Measurements from ENCODE around the gene CAPN1.

CAPN1 gene

GRCh38 chr11:65163684-65164083 lies 18.0 kb upstream of the CAPN1 start:
- TF ChIP-seq EP300 (IDR thresholded peaks at IDR 0.05; ENCODE audit: borderline replicate concordance) (no peak), TAF1 (IDR thresholded peaks at IDR 0.05; ENCODE audit: low read depth) (no peak), TEAD4 (IDR thresholded peaks at IDR 0.05) (no peak), NFIC (IDR thresholded peaks at IDR 0.05) (no peak), YY1 (IDR thresholded peaks at IDR 0.05; ENCODE audit: low read depth) (no peak), REST (IDR thresholded peaks at IDR 0.05; ENCODE audit: low read depth) (no peak), FOXM1 (IDR thresholded peaks at IDR 0.05; ENCODE audit: borderline replicate concordance, low read depth) (no peak), CEBPB (IDR thresholded peaks at IDR 0.05) (no peak), TCF12 (IDR thresholded peaks at IDR 0.05; ENCODE audit: low read depth) (no peak), RAD21 (IDR thresholded peaks at IDR 0.05; ENCODE audit: low read depth) (no peak), EGR1 (IDR thresholded peaks at IDR 0.05) (no peak), ZBTB7A (IDR thresholded peaks at IDR 0.05; ENCODE audit: low read depth) (no peak), CREB1 (IDR thresholded peaks at IDR 0.05; ENCODE audit: low read depth) (no peak)
- TF ChIP-seq, protein P1, sequence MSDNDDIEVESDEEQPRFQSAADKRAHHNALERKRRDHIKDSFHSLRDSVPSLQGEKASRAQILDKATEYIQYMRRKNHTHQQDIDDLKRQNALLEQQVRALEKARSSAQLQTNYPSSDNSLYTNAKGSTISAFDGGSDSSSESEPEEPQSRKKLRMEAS (IDR thresholded peaks at IDR 0.05) = no peak
- TF ChIP-seq, protein P2, sequence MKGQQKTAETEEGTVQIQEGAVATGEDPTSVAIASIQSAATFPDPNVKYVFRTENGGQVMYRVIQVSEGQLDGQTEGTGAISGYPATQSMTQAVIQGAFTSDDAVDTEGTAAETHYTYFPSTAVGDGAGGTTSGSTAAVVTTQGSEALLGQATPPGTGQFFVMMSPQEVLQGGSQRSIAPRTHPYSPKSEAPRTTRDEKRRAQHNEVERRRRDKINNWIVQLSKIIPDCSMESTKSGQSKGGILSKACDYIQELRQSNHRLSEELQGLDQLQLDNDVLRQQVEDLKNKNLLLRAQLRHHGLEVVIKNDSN (IDR thresholded peaks at IDR 0.05) = no peak

GRCh38 chr11:65165410-65166317 lies 16.1 kb upstream of the CAPN1 start:
- TF ChIP-seq TAF1 (IDR thresholded peaks at IDR 0.05; ENCODE audit: low read depth) = no peak
- TF ChIP-seq REST (IDR thresholded peaks at IDR 0.05; ENCODE audit: low read depth) = no peak
- TF ChIP-seq YY1 (IDR thresholded peaks at IDR 0.05; ENCODE audit: low read depth) = no peak
- TF ChIP-seq EGR1 (IDR thresholded peaks at IDR 0.05) = no peak

DNA sequence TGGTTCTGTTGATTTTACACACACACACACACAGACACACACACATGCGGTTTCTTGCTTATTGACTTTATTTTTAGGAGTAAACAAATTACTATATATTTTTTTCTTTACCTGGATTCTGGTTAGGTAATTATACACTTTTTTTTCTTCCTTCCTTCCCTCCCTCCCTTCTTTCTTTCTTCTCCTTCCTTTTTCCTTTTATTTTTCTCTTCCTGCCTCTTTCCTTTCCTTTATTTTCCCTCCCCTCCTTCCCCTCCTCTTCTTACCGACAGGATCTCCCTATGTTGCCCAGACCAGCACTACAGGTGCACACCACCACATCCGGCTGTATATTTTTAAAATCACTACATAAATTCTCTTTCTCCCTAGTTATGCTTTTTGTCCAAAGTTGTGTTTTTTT lies 14.8 kb upstream of the CAPN1 start:
- no peak for TF ChIP-seq NFIC (IDR thresholded peaks at IDR 0.05)
- no peak for TF ChIP-seq CEBPB (IDR thresholded peaks at IDR 0.05)
- TF ChIP-seq TEAD4 (IDR thresholded peaks at IDR 0.05) = no peak
- TF ChIP-seq EP300 (IDR thresholded peaks at IDR 0.05; ENCODE audit: borderline replicate concordance) = no peak
- TF ChIP-seq YY1 (IDR thresholded peaks at IDR 0.05; ENCODE audit: low read depth) = no peak
- TF ChIP-seq REST (IDR thresholded peaks at IDR 0.05; ENCODE audit: low read depth) = no peak
- TF ChIP-seq EGR1 (IDR thresholded peaks at IDR 0.05) = no peak
- no peak for TF ChIP-seq RAD21 (IDR thresholded peaks at IDR 0.05; ENCODE audit: low read depth)
- TF ChIP-seq TAF1 (IDR thresholded peaks at IDR 0.05; ENCODE audit: low read depth) = no peak
- no peak for TF ChIP-seq TCF12 (IDR thresholded peaks at IDR 0.05; ENCODE audit: low read depth)
- TF ChIP-seq, protein P2 (IDR thresholded peaks at IDR 0.05) = no peak
- TF ChIP-seq CREB1 (IDR thresholded peaks at IDR 0.05; ENCODE audit: low read depth) = no peak
- TF ChIP-seq FOXM1 (IDR thresholded peaks at IDR 0.05; ENCODE audit: borderline replicate concordance, low read depth) = no peak
- TF ChIP-seq, protein P1 (IDR thresholded peaks at IDR 0.05) = no peak
- TF ChIP-seq ZBTB7A (IDR thresholded peaks at IDR 0.05; ENCODE audit: low read depth) = no peak

DNA sequence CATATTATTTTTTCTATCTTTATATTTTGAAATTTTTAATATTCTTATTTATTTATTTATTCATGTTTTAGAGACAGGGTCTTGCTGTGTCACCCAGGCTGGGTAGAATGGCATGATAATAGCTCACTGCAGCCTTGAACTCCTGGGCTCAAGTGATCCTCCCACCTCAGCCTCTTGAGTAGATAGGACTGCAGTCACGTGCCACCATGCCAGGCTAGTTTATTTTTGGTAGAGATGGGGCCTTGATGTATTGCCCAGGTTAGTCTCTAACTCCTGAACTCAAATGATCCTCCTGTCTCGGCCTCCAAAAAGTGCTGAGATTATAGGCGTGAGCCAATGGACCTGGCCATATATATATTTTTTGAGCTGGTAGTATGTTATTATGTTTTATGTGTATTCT lies 14.1 kb upstream of the CAPN1 start:
- TF ChIP-seq, protein P2 (IDR thresholded peaks at IDR 0.05) = no peak
- TF ChIP-seq CEBPB (IDR thresholded peaks at IDR 0.05) (no peak), EP300 (IDR thresholded peaks at IDR 0.05; ENCODE audit: borderline replicate concordance) (no peak), CREB1 (IDR thresholded peaks at IDR 0.05; ENCODE audit: low read depth) (no peak), TCF12 (IDR thresholded peaks at IDR 0.05; ENCODE audit: low read depth) (no peak), TEAD4 (IDR thresholded peaks at IDR 0.05) (no peak), ZBTB7A (IDR thresholded peaks at IDR 0.05; ENCODE audit: low read depth) (no peak)

Measured in Ishikawa (cell line).